Skin of body (tissue), 2 donors: ENCODE results near the gene AGL. TPM values are rescaled to one million over a fixed set of nuclear protein-coding genes. Genes with fewer than 3 reads are reported as not detected.

Experiments
- small RNA-seq: library from RNA; depleted of rRNA; stranded (forward); fragments of <200 nt; gene quantifications from one replicate; pipeline ENCODE3, GENCODE V24; 2014; ENCODE audit warnings: low replicate concordance
- total RNA-seq: library from RNA; depleted of rRNA; stranded (reverse); fragments of >200 nt; gene quantifications from one replicate; pipeline ENCODE4 v1.2.3, GENCODE V29; 2014

The AGL gene
- total RNA-seq, 1 donor from 2014 or later: 41.4 TPM

Small RNA genes lying within 50 kb of the gene (small RNA-seq; reads per million reads assigned to genes)
- not detected for gene AC096949.1

Other genes starting within 250 kb of the AGL start
- gene PALMD, start 204.2 kb upstream of the AGL start, total RNA-seq: 58.0 TPM
- gene FRRS1, start 83.7 kb upstream of the AGL start, total RNA-seq: 31.3 TPM
- gene SLC35A3, start 119.6 kb downstream of the AGL start, total RNA-seq: 26.7 TPM